22Rv1 (cell line): ENCODE measurements around the gene CFAP410.
"Not testable (repeated sequence)": the region's sequence is repeated elsewhere in the genome, so short reads cannot be mapped to it uniquely, and the experiment has no call there.

Experiments used
- H3K27ac ChIP-seq: fragments of 450-650 bp; 2 replicates; pipeline ENCODE4 v1.5.1; 2017
- ZFX ChIP-seq: fragments of 450-650 bp; IDR thresholded peaks from 2 replicates; pipeline ENCODE4 v1.6.1; 2017; ENCODE audit warnings: antibody characterized with exemption, borderline replicate concordance
- TF ChIP-seq, protein P1 (sequence below): fragments of 450-650 bp; IDR thresholded peaks from 2 replicates; pipeline ENCODE4 v1.5.1; 2017; ENCODE audit warnings: mild to moderate bottlenecking

Gene CFAP410

DNA sequence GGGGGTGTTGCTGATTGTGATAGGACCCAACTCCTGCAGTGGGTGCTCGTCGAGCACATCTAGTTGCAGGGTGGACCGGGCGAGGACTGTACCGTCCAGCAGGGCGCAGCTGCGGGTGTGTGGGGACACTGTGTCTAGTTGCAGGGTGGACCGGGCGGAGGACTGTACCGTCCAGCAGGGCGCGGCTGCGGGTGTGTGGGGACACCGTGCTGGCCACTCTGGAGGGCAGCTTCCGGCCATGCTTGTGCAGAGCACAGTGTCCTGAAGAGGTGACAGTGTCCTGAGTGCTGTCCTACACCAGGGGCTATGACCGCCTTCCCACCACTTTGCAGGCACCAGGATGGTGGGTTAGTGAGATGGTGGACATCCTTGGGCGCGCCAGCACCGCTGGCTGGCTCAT lies 9.7 kb upstream of the CFAP410 start:
- TF ChIP-seq, protein P1, sequence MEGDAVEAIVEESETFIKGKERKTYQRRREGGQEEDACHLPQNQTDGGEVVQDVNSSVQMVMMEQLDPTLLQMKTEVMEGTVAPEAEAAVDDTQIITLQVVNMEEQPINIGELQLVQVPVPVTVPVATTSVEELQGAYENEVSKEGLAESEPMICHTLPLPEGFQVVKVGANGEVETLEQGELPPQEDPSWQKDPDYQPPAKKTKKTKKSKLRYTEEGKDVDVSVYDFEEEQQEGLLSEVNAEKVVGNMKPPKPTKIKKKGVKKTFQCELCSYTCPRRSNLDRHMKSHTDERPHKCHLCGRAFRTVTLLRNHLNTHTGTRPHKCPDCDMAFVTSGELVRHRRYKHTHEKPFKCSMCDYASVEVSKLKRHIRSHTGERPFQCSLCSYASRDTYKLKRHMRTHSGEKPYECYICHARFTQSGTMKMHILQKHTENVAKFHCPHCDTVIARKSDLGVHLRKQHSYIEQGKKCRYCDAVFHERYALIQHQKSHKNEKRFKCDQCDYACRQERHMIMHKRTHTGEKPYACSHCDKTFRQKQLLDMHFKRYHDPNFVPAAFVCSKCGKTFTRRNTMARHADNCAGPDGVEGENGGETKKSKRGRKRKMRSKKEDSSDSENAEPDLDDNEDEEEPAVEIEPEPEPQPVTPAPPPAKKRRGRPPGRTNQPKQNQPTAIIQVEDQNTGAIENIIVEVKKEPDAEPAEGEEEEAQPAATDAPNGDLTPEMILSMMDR, result no peak
- no peak for TF ChIP-seq ZFX
- no peak overlapping the region for H3K27ac ChIP-seq

DNA sequence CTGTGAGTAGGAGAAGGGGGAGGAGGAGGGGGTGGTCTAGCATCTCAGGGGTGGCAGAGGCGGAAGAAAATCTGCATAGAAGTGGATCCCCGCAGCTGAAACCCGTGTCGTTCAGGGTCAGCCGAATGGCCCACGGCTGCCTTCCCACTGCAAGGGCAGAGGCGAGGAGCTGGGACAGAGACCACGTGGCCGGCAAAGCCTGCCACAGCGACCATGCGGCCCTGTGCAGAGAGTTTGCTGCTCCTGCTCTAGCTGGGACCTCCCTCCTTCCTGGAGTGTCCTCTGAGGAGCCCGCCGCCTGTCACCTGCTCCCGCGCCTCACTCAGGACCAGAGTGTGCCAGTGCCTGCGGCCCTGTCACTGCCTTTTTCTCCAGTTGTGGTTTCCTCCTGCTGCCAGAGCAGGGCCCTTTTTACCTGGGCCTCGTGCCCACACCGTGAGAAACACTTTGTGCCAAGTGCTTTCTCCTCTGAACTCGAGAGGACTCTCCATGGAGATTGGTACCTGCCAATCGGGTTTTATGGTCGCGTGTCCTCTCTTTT lies 8.8 kb upstream of the CFAP410 start:
- no peak overlapping the region for H3K27ac ChIP-seq
- TF ChIP-seq, protein P1, result no peak
- no peak for TF ChIP-seq ZFX

DNA sequence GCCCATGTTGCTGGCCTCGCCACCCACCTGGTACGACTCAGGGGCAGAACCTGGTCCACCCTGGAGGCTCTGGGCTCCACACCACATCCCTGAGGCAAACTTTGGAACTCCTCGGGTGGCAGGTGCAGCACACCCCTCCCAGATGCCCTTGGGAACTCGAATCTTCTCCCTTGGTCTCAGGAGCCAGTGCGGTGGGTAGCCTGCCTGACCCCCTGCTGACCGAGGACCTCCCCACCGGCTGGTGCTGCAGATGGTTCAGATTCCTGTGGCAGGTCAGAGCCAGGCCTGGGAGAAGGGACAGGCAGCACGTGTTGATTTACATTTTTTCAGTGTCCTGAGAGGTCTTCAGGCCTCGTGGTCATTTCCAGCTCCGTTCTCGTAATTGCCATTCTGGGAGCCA lies 6.3 kb upstream of the CFAP410 start:
- no peak for TF ChIP-seq ZFX
- TF ChIP-seq, protein P1, result no peak
- no peak overlapping the region for H3K27ac ChIP-seq

DNA sequence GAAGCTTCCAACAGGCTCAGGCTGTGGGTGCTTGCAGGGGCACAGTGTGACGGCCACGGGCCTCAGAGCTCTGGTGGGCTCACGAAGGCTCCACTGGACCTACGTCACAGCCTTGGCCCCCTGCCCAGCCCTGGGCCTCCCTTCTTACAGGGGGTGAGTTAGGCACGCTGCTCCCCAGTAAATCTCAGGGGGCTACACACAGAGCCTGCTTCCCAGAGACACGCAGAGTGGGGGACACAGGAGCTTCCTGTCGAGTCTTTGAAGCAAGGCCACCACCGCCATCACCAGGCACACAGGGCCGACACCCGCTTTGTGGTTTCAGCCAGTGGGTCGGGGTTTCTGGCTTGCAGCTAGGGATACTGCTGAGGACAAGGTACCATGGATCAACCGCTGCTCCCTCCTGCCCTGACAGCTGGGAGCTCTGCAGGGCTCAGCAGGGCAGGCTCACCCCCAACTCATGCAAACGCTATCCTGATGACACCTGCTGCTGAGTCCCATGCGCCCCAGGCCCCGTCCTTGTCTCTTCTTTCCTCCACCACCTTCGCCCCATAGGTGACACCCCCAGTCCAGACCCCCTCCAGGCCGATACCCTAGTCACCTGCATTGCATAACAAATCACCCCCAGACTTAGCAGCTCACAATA lies 5.5 kb upstream of the CFAP410 start:
- H3K27ac ChIP-seq, result no peak overlapping the region
- TF ChIP-seq, protein P1, result no peak
- no peak for TF ChIP-seq ZFX

DNA sequence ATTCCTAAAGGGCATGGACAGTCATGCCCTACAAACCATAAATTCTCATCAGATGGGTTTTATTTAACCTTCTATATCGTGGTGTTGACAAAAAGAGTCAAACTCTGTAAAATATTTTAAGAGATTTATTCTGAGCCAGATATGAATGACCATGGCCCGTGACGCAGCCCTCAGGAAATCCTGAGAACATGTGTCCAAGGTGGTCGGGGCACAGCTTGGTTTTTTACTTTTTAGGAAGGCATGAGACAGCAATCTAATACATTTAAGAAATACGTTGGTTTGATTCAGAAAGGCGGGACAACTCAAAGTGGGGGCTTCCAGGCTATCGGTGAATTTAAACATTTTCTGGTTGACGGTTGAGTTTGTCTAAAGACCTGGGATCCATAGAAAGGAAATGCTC lies 3.8 kb upstream of the CFAP410 start:
- H3K27ac ChIP-seq, result not testable (repeated sequence)

DNA sequence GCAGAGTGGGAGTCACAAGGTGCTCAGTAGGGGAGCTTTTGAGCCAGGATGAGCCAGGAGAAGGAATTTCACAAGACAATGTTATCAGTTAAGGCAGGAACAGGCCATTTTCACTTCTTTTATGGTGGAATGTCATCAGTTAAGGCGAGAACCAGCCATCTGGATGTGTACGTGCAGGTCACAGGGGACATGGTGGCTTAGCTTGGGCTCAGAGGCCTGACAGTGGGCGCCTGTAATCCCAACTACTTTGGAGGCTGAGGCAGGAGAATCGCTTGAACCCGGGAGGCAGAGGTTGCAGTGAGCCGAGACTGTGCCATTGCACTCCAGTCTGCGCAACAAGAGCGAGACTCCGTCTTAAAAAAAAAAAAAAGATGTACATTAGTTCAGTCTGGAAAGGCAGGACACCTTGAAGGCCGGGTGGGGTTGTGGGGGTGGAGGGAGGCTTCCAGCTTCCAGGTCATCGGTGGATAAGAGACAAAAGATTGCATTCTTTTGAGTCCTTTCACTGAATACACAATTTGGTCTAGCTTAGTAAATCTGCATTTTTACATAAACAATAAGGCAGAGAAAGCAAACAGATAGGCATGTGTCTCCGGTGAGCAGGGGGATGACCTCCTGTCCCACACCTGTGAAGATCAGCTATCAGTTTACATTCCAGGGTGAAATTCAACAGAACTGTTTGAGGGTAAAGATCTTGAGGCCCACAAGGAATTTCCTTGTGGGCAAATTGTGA lies 2.7 kb upstream of the CFAP410 start:
- H3K27ac ChIP-seq, result not testable (repeated sequence)

DNA sequence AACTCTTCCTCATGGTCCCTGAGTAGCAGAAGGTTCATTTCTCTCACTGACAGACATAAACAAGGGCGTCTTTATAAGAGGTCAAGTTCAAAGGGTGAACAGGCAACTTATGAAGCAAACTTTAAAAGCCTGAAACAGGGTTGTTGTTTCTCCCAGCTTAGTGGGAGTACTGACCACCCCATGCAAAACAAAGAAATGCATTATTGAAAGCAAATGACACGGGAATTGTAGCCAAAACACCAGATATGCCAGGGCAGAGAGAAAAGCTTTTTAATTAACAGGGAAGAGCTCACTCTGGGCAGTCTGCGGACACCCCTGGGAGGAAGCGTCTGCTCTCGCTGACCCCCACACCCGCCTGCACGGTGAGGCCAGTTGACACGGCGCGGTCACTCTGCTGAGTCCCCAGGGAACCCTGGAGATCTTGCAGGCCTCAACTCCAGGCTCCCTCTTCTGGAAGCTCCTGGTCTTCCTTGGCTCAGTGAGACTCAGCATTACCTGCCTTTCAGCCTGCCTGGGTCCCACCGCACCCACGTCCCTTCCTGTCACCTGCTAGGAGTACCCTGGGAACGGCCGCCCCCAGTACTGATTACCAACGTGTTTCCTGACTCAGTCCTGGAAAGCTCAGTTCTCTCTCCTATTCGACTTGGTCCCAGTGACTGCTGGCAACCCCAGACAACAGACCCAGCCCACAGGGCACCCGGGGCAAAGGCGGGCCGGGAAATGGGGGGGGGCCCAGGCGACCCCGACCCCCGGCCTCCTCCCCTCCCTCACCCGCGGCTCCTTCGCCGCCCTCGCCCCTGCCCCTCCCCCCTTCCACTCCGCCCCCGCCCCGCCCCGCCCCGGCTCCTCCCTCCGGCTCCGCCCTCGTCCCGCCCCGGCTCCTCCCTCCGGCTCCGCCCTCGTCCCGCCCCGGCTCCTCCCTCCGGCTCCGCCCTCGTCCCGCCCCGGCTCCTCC lies 972 bp downstream of the CFAP410 start:
- H3K27ac ChIP-seq, result peak overlapping the region; percentile 36; the same call in 1 of the 2 replicates
- no peak for TF ChIP-seq ZFX
- TF ChIP-seq, protein P1, result peak; percentile 19; the same call in 1 of the 2 replicates

DNA sequence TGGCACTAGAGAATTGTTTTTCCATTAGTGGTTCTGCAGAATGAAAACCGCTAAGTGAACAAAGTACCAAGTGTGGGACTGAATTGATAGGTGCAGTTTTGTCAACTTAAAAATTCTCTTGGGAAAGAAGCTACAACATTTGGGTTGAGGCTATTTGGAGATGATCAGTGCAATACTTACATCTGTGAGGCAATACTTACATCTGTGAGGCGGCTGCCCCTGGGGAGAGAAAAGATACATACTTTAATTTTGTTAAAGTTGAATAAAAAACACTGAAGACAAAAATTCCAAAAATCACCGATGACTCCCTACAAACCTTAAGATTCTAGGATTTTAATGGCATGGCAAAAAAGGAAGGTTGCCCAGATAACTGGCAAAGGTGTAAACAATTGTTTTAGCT lies 1.7 kb downstream of the CFAP410 start:
- no peak for TF ChIP-seq ZFX
- TF ChIP-seq, protein P1, result no peak
- H3K27ac ChIP-seq, result peak overlapping the region; percentile 36; the same call in 1 of the 2 replicates
